K562 (cell line): ENCODE measurements around the gene MRPL58. TPM values are rescaled to one million over a fixed set of nuclear protein-coding genes. Genes with fewer than 3 reads are reported as not detected.

ENCODE experiments used
- BRF1 ChIP-seq: IDR thresholded peaks from 3 replicates; pipeline ENCODE4 v1.6.1; 2011; ENCODE audit warnings: borderline replicate concordance, mild to moderate bottlenecking; ENCODE audit not compliant: insufficient read length; ENCODE audit errors: extremely low read depth
- BRF2 ChIP-seq: IDR thresholded peaks from 3 replicates; pipeline ENCODE4 v1.6.1; 2011; ENCODE audit warnings: borderline replicate concordance, mild to moderate bottlenecking; ENCODE audit not compliant: insufficient read length, insufficient read depth
- CHAMP1 ChIP-seq: fragments of 450-650 bp; IDR thresholded peaks from 2 replicates; pipeline ENCODE4 v1.6.1; 2016; ENCODE audit warnings: mild to moderate bottlenecking
- HDAC3 ChIP-seq: fragments of 450-650 bp; IDR thresholded peaks from 2 replicates; pipeline ENCODE4 v1.6.1; 2018; ENCODE audit warnings: borderline replicate concordance, mild to moderate bottlenecking, moderate library complexity; ENCODE audit not compliant: partially characterized antibody
- HNRNPH1 ChIP-seq: fragments of 200-400 bp; formaldehyde crosslinking; optimal IDR thresholded peaks from 2 replicates; pipeline ENCODE3; 2017; ENCODE audit warnings: low read depth, mild to moderate bottlenecking, low read length, moderate library complexity
- KAT8 ChIP-seq: fragments of 450-650 bp; IDR thresholded peaks from 2 replicates; pipeline ENCODE4 v1.6.1; 2016; ENCODE audit warnings: low read depth, mild to moderate bottlenecking
- MIER1 ChIP-seq: fragments of 450-650 bp; IDR thresholded peaks from 2 replicates; pipeline ENCODE4 v1.6.1; 2016; ENCODE audit warnings: antibody characterized with exemption, mild to moderate bottlenecking, low read depth
- PCBP1 ChIP-seq: fragments of 200-400 bp; formaldehyde crosslinking; IDR thresholded peaks from 2 replicates; pipeline ENCODE4 v1.6.1; 2018; ENCODE audit warnings: mild to moderate bottlenecking, low read depth, low read length; ENCODE audit not compliant: poor library complexity, severe bottlenecking
- RBM15 ChIP-seq: fragments of 200-400 bp; formaldehyde crosslinking; IDR thresholded peaks from 2 replicates; pipeline ENCODE4 v1.6.1; 2018; ENCODE audit warnings: mild to moderate bottlenecking, low read length, moderate library complexity; ENCODE audit not compliant: insufficient read depth
- SMAD1 ChIP-seq: fragments of 150-350 bp; IDR thresholded peaks from 2 replicates; pipeline ENCODE4 v1.6.1; 2014; ENCODE audit warnings: low read length, low read depth; ENCODE audit not compliant: partially characterized antibody
- ZBTB7A ChIP-seq: IDR thresholded peaks from 2 replicates; pipeline ENCODE4 v1.6.1; 2011; ENCODE audit warnings: low read depth, mild to moderate bottlenecking, low read length, moderate library complexity, borderline replicate concordance; ENCODE audit not compliant: control insufficient read depth
- ZFP1 ChIP-seq: fragments of 450-650 bp; formaldehyde crosslinking; IDR thresholded peaks from 2 replicates; pipeline ENCODE4 v1.4.0; 2020; ENCODE audit warnings: mild to moderate bottlenecking, mixed read lengths
- ZNF655 ChIP-seq: fragments of 250-450 bp; sonication (Bioruptor Pico); IDR thresholded peaks from 2 replicates; pipeline ENCODE4 v1.5.0; 2021
- polyA plus RNA-seq, 8 experiments: library from polyadenylated mRNA; depleted of rRNA in 4 of 8; stranded (reverse) in 5 of 8; unstranded in 3 of 8; fragments of >200 nt; fragmentation: Nextera tagmentation in 2 of 8; fragmentation: Illumina TruSeq in 1 of 8; extraction: Ambion mirVana in 2 of 8; extraction: Trizol in 1 of 8; gene quantifications; 2 replicates each; pipeline versions ENCODE4 v1.2.1 to v1.2.3, GENCODE V29; 2011 to 2014; ENCODE audit warnings: inconsistent platforms in 1 of 8, missing spikeins in 1 of 8
- total RNA-seq, 7 experiments: library from RNA; depleted of rRNA in 6 of 7; stranded (reverse); fragments of >200 nt in 6 of 7; fragmentation: Illumina TruSeq in 2 of 7; extraction: Trizol in 2 of 7; gene quantifications; 2 replicates each; pipeline versions ENCODE4 v1.2.1 to v1.2.3, GENCODE V29; 2011 to 2021; ENCODE audit warnings: low replicate concordance in 1 of 7
- TF ChIP-seq, protein P1 (sequence below): fragments of 450-650 bp; IDR thresholded peaks from 2 replicates; pipeline ENCODE4 v1.6.1; 2016
- TF ChIP-seq, protein P2 (sequence below): sonication (generic); formaldehyde crosslinking; IDR thresholded peaks from 2 replicates; pipeline ENCODE4 v1.8.1; 2023; ENCODE audit warnings: mild to moderate bottlenecking, missing genetic modification reagents

The MRPL58 gene
- total and polyA plus RNA-seq, 9 of the 15 experiments (the other 6 are each of a cell fraction or from before 2014, with no cell fraction given), result 30.8 to 107 (median 72.4) TPM

GRCh38 chr17:75012346-75013091 is at the start of gene MRPL58 (continued):
- TF ChIP-seq CHAMP1 (0 out of 2 replicates have a peak, but pooled peaks have one; percentile 34), PCBP1 (peak; percentile 82), MIER1 (no peak), HDAC3 (no peak), SMAD1 (peak; percentile 32), ZFP1 (no peak), HNRNPH1 (no peak), ZNF655 (CRISPR knock-in tag) (no peak), KAT8 (no peak), ZBTB7A (peak; percentile 69; the same call in 1 of the 2 replicates), BRF1 (no peak), RBM15 (no peak), BRF2 (no peak)
- TF ChIP-seq, protein P1, sequence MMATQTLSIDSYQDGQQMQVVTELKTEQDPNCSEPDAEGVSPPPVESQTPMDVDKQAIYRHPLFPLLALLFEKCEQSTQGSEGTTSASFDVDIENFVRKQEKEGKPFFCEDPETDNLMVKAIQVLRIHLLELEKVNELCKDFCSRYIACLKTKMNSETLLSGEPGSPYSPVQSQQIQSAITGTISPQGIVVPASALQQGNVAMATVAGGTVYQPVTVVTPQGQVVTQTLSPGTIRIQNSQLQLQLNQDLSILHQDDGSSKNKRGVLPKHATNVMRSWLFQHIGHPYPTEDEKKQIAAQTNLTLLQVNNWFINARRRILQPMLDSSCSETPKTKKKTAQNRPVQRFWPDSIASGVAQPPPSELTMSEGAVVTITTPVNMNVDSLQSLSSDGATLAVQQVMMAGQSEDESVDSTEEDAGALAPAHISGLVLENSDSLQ, result no peak
- TF ChIP-seq, protein P2, sequence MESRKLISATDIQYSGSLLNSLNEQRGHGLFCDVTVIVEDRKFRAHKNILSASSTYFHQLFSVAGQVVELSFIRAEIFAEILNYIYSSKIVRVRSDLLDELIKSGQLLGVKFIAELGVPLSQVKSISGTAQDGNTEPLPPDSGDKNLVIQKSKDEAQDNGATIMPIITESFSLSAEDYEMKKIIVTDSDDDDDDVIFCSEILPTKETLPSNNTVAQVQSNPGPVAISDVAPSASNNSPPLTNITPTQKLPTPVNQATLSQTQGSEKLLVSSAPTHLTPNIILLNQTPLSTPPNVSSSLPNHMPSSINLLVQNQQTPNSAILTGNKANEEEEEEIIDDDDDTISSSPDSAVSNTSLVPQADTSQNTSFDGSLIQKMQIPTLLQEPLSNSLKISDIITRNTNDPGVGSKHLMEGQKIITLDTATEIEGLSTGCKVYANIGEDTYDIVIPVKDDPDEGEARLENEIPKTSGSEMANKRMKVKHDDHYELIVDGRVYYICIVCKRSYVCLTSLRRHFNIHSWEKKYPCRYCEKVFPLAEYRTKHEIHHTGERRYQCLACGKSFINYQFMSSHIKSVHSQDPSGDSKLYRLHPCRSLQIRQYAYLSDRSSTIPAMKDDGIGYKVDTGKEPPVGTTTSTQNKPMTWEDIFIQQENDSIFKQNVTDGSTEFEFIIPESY (CRISPR knock-in tag), result peak; percentile 59
